ENCODE measurements around the gene HAPLN1.

GRCh38 chr5:83751201-83751600 lies 30.5 kb upstream of the HAPLN1 start:
- no peak for TF ChIP-seq CTCF (IDR thresholded peaks at IDR 0.05)
- TF ChIP-seq POLR2A (IDR thresholded peaks at IDR 0.05) = no peak

Measured in right lobe of liver (tissue), 4 donors.